Astrocyte (in vitro differentiated cells and primary cell): Measurements from ENCODE around the gene FRMD6. TPM values are rescaled to one million over a fixed set of nuclear protein-coding genes. Genes with fewer than 3 reads are reported as not detected.

ENCODE experiments used
- DNase-seq: peaks from one replicate; pipeline ENCODE4 v3.0.0-alpha.2; 2010; ENCODE audit warnings: low read depth
- FAIRE-seq: peaks from 2 replicates; lab custom pipeline; 2011; peaks lifted over from hg19 to GRCh38; lab: Jason Lieb, UNC
- H2AFZ ChIP-seq: 2 replicates; pipeline ENCODE4 v1.6.0; 2012; ENCODE audit warnings: low read depth, low read length, inconsistent platforms
- H3K27ac ChIP-seq: 2 replicates; pipeline ENCODE4 v1.5.1; 2011; ENCODE audit warnings: low read depth, low read length, inconsistent platforms
- H3K27me3 ChIP-seq: 2 replicates; pipeline ENCODE4 v1.6.0; 2011; ENCODE audit warnings: low read length, inconsistent platforms; ENCODE audit not compliant: insufficient read depth
- H3K36me3 ChIP-seq: 2 replicates; pipeline ENCODE4 v1.5.1; 2011; ENCODE audit warnings: low read length, inconsistent platforms; ENCODE audit not compliant: insufficient read depth
- H3K4me1 ChIP-seq: 2 replicates; pipeline ENCODE4 v1.5.1; 2011; ENCODE audit warnings: low read length, inconsistent platforms; ENCODE audit not compliant: insufficient read depth
- H3K4me2 ChIP-seq: 2 replicates; pipeline ENCODE4 v1.6.0; 2012; ENCODE audit warnings: low read length, inconsistent platforms
- H3K4me3 ChIP-seq: 2 replicates; pipeline ENCODE4 v1.5.1; 2011; ENCODE audit warnings: low read depth, mild to moderate bottlenecking, low read length, inconsistent platforms; ENCODE audit not compliant: insufficient read depth
- H3K79me2 ChIP-seq: 2 replicates; pipeline ENCODE4 v1.6.0; 2012; ENCODE audit warnings: mild to moderate bottlenecking, low read length, inconsistent platforms; ENCODE audit not compliant: insufficient read depth
- H3K9ac ChIP-seq: 2 replicates; pipeline ENCODE4 v1.6.0; 2012; ENCODE audit warnings: mild to moderate bottlenecking, low read length, inconsistent platforms
- H3K9me3 ChIP-seq: 2 replicates; pipeline ENCODE4 v1.5.1; 2012; ENCODE audit warnings: low read depth, mild to moderate bottlenecking, low read length, inconsistent platforms; ENCODE audit not compliant: insufficient read depth
- H4K20me1 ChIP-seq: 2 replicates; pipeline ENCODE4 v1.6.0; 2012; ENCODE audit warnings: low read length, inconsistent platforms; ENCODE audit not compliant: insufficient read depth
- H3K27ac Mint-ChIP-seq: one replicate; pipeline ENCODE4 v1.8.0; 2021; ENCODE audit warnings: mild to moderate bottlenecking, mixed read lengths; ENCODE audit not compliant: unreplicated experiment
- H3K27me3 Mint-ChIP-seq: one replicate; pipeline ENCODE4 v1.8.0; 2021; ENCODE audit warnings: low read depth, mixed read lengths; ENCODE audit not compliant: unreplicated experiment
- H3K36me3 Mint-ChIP-seq: one replicate; pipeline ENCODE4 v1.8.0; 2021; ENCODE audit warnings: low read depth, mixed read lengths; ENCODE audit not compliant: unreplicated experiment
- H3K4me1 Mint-ChIP-seq: one replicate; pipeline ENCODE4 v1.8.0; 2021; ENCODE audit warnings: low read depth, mixed read lengths; ENCODE audit not compliant: unreplicated experiment
- H3K4me3 Mint-ChIP-seq: one replicate; pipeline ENCODE4 v1.8.0; 2021; ENCODE audit warnings: mild to moderate bottlenecking, moderate library complexity, mixed read lengths; ENCODE audit not compliant: unreplicated experiment
- H3K9me3 Mint-ChIP-seq: one replicate; pipeline ENCODE4 v1.8.0; 2021; ENCODE audit warnings: mild to moderate bottlenecking, mixed read lengths; ENCODE audit not compliant: unreplicated experiment
- EZH2 ChIP-seq: IDR thresholded peaks from 2 replicates; pipeline ENCODE4 v1.6.1; 2012; ENCODE audit warnings: mild to moderate bottlenecking, low read length, inconsistent platforms; ENCODE audit not compliant: insufficient read depth
- total RNA-seq: library from RNA; stranded (reverse); gene quantifications from 2 replicates; pipeline ENCODE4 v1.2.1, GENCODE V29; 2021
- TF ChIP-seq, protein P1 (sequence below): IDR thresholded peaks from 2 replicates; pipeline ENCODE4 v1.5.1; 2011; ENCODE audit warnings: low read depth, mild to moderate bottlenecking, inconsistent platforms, low read length, moderate library complexity; ENCODE audit not compliant: insufficient read depth

The FRMD6 gene
- total RNA-seq, 1 donor from 2014 or later = 492 TPM

- Histone ChIP-seq H4K20me1 (peaks cover 88% of the 10 kb centered on the region), H3K79me2 (peaks cover 100% of the 10 kb centered on the region), H3K36me3 (peaks cover 19% of the 10 kb centered on the region), H3K4me2 (peak overlapping the region; percentile 41), H2AFZ (no peak overlapping the region), H3K9ac (peak overlapping the region; percentile 32), H3K4me1 (peaks cover 65% of the 10 kb centered on the region), H3K9me3 (no peaks in the 10 kb centered on the region), H3K4me3 (no peak overlapping the region), H3K27ac (peak overlapping the region; percentile 73), H3K27me3 (no peaks in the 10 kb centered on the region)
- H3K27me3 Mint-ChIP-seq = no peaks in the 10 kb centered on the region
- H3K36me3 Mint-ChIP-seq = peaks cover 26% of the 10 kb centered on the region
- H3K27ac Mint-ChIP-seq = peak overlapping the region; percentile 79
- FAIRE-seq (no peak), DNase-seq (peak; percentile 83)
- H3K4me3 Mint-ChIP-seq = peak overlapping the region; percentile 62
- H3K9me3 Mint-ChIP-seq = no peaks in the 10 kb centered on the region
- H3K4me1 Mint-ChIP-seq = peaks cover 80% of the 10 kb centered on the region
- TF ChIP-seq EZH2 = no peak
- TF ChIP-seq, protein P1, sequence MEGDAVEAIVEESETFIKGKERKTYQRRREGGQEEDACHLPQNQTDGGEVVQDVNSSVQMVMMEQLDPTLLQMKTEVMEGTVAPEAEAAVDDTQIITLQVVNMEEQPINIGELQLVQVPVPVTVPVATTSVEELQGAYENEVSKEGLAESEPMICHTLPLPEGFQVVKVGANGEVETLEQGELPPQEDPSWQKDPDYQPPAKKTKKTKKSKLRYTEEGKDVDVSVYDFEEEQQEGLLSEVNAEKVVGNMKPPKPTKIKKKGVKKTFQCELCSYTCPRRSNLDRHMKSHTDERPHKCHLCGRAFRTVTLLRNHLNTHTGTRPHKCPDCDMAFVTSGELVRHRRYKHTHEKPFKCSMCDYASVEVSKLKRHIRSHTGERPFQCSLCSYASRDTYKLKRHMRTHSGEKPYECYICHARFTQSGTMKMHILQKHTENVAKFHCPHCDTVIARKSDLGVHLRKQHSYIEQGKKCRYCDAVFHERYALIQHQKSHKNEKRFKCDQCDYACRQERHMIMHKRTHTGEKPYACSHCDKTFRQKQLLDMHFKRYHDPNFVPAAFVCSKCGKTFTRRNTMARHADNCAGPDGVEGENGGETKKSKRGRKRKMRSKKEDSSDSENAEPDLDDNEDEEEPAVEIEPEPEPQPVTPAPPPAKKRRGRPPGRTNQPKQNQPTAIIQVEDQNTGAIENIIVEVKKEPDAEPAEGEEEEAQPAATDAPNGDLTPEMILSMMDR = no peak
These were observed 25.6 kb downstream of the FRMD6 start for GRCh38 chr14:51677266-51677665.

DNA sequence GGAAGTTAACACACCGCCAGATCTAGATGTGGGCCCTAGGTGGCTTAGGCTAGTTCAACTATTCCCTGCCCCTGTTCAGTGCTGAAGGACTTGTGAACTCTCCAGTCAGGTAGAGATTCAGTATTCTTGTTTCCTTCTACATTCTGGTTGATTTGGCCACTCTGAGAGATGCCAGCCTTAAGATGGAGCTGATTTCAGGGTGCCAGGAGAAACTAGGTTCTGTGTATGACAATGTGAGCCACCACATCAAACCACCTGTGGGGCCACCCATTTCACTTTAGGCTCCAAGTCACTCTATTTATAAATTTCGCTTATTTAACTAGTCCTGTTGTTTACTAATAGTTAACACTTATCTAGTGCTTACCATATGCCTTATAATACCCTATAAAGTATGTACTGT, 26.0 kb downstream of the FRMD6 start:
- Mint-ChIP-seq H3K27ac (peak overlapping the region; percentile 75), H3K4me1 (peaks cover 83% of the 10 kb centered on the region), H3K4me3 (peak overlapping the region; percentile 62), H3K36me3 (peaks cover 27% of the 10 kb centered on the region), H3K27me3 (no peaks in the 10 kb centered on the region), H3K9me3 (no peaks in the 10 kb centered on the region)
- peaks cover 65% of the 10 kb centered on the region for H3K4me1 ChIP-seq
- H3K79me2 ChIP-seq = peaks cover 100% of the 10 kb centered on the region
- FAIRE-seq = no peak
- no peak for DNase-seq
- peak overlapping the region; percentile 5 for H3K9ac ChIP-seq
- H3K36me3 ChIP-seq = peaks cover 20% of the 10 kb centered on the region
- H4K20me1 ChIP-seq = peaks cover 88% of the 10 kb centered on the region
- H3K27ac ChIP-seq = peak overlapping the region; percentile 73
- TF ChIP-seq, protein P1 = no peak
- no peak for TF ChIP-seq EZH2
- no peaks in the 10 kb centered on the region for H3K27me3 ChIP-seq
- H3K4me2 ChIP-seq = peak overlapping the region; percentile 41
- H2AFZ ChIP-seq = no peak overlapping the region
- no peak overlapping the region for H3K4me3 ChIP-seq
- no peaks in the 10 kb centered on the region for H3K9me3 ChIP-seq

GRCh38 chr14:51680031-51680430, 28.3 kb downstream of the FRMD6 start:
- Histone ChIP-seq H3K27me3 (no peaks in the 10 kb centered on the region), H3K9ac (no peak overlapping the region), H2AFZ (no peak overlapping the region), H3K27ac (no peak overlapping the region), H3K36me3 (peaks cover 27% of the 10 kb centered on the region), H3K4me2 (peak overlapping the region; percentile 15), H3K4me3 (no peak overlapping the region), H3K79me2 (peaks cover 100% of the 10 kb centered on the region), H4K20me1 (peaks cover 84% of the 10 kb centered on the region), H3K9me3 (no peaks in the 10 kb centered on the region), H3K4me1 (peaks cover 43% of the 10 kb centered on the region)
- Mint-ChIP-seq H3K4me3 (peak overlapping the region; percentile 58), H3K9me3 (no peaks in the 10 kb centered on the region), H3K36me3 (peaks cover 15% of the 10 kb centered on the region), H3K27ac (peak overlapping the region; percentile 87), H3K27me3 (no peaks in the 10 kb centered on the region), H3K4me1 (peaks cover 77% of the 10 kb centered on the region)
- FAIRE-seq (no peak), DNase-seq (no peak)
- no peak for TF ChIP-seq EZH2
- TF ChIP-seq, protein P1 = no peak
